GM12873 (cell line): Measurements from ENCODE around the gene NKAPD1.

Experiments used
- TF ChIP-seq, protein P1 (sequence below): IDR thresholded peaks from 2 replicates; pipeline ENCODE4 v1.5.1; 2012; ENCODE audit warnings: low read depth, mild to moderate bottlenecking, moderate library complexity, low read length, control low read depth; ENCODE audit not compliant: insufficient read depth; ENCODE audit errors: missing control alignments

NKAPD1 gene

DNA sequence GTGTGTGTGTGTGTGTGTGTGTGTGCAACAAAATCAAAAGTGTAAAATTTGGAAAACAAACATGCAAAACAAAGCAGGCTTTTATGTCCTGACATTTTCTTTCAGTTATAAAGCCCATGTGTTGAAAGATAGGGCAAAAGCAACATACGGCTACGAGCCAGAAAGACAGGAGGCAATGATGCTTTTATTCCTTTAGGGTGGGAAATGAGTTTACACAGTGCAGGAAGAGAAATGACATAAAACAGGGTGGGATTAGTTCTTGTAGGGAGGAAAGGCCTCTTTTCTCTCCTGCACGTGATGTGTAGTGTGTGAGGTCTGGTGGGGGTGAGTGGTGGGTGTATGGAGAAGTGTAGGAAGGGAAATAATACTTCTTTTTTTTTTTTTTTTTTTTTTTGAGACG lies 60.4 kb downstream of the NKAPD1 start:
- TF ChIP-seq, protein P1, sequence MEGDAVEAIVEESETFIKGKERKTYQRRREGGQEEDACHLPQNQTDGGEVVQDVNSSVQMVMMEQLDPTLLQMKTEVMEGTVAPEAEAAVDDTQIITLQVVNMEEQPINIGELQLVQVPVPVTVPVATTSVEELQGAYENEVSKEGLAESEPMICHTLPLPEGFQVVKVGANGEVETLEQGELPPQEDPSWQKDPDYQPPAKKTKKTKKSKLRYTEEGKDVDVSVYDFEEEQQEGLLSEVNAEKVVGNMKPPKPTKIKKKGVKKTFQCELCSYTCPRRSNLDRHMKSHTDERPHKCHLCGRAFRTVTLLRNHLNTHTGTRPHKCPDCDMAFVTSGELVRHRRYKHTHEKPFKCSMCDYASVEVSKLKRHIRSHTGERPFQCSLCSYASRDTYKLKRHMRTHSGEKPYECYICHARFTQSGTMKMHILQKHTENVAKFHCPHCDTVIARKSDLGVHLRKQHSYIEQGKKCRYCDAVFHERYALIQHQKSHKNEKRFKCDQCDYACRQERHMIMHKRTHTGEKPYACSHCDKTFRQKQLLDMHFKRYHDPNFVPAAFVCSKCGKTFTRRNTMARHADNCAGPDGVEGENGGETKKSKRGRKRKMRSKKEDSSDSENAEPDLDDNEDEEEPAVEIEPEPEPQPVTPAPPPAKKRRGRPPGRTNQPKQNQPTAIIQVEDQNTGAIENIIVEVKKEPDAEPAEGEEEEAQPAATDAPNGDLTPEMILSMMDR, result no peak
